ENCODE measurements around the gene PPP2R3B. TPM values are rescaled to one million over a fixed set of nuclear protein-coding genes. Genes with fewer than 3 reads are reported as not detected.

PPP2R3B gene
- total RNA-seq, 1 experiment from 2014 or later, result 130 TPM

GRCh38 chrX:295136-295535, 91.6 kb downstream of the PPP2R3B start:
- no peaks in the 10 kb centered on the region for H3K4me1 Mint-ChIP-seq
- peaks cover 65% of the 10 kb centered on the region for H3K36me3 Mint-ChIP-seq
- no peak for DNase-seq (ENCODE audit: low spot score)
- ATAC-seq, result no peak
- H3K27ac Mint-ChIP-seq, result no peak overlapping the region
- H3K4me3 Mint-ChIP-seq, result no peak overlapping the region
- H3K9me3 Mint-ChIP-seq, result no peaks in the 10 kb centered on the region
- ChIA-PET POLR2A (no interaction called here), CTCF (no interaction called here)
- TF ChIP-seq FOXJ3 (CRISPR knock-in tag; IDR thresholded peaks at IDR 0.05; ENCODE audit: borderline replicate concordance), result no peak
- no peak for TF ChIP-seq OVOL2 (CRISPR knock-in tag; IDR thresholded peaks at IDR 0.05; ENCODE audit: borderline replicate concordance)
- no peak for TF ChIP-seq KAT7 (CRISPR knock-in tag; IDR thresholded peaks at IDR 0.05; ENCODE audit: borderline replicate concordance)
- no peak for TF ChIP-seq MXD4 (CRISPR knock-in tag; IDR thresholded peaks at IDR 0.05; ENCODE audit: borderline replicate concordance)
- no peaks in the 10 kb centered on the region for H3K27me3 Mint-ChIP-seq (ENCODE audit: low read depth)

- CTCF ChIA-PET, result no interaction called here
- ATAC-seq (no peak), DNase-seq (ENCODE audit: low spot score) (no peak)
- POLR2A ChIA-PET, result no interaction called here
- no peaks in the 10 kb centered on the region for H3K27me3 Mint-ChIP-seq (ENCODE audit: low read depth)
- H3K4me3 Mint-ChIP-seq, result no peak overlapping the region
- no peaks in the 10 kb centered on the region for H3K4me1 Mint-ChIP-seq
- peaks cover 68% of the 10 kb centered on the region for H3K36me3 Mint-ChIP-seq
- H3K27ac Mint-ChIP-seq, result no peak overlapping the region
- TF ChIP-seq GTF2I (CRISPR knock-in tag; conservative IDR thresholded peaks at IDR 0.05) (peak; percentile 62; the same call in 1 of the 2 replicates), PRRX2 (CRISPR knock-in tag; IDR thresholded peaks at IDR 0.05) (no peak), ZNF121 (CRISPR knock-in tag; IDR thresholded peaks at IDR 0.05) (peak; percentile 94)
- H3K9me3 Mint-ChIP-seq, result no peaks in the 10 kb centered on the region
Observed at GRCh38 chrX:292900-293897, 93.5 kb downstream of the PPP2R3B start.

DNA sequence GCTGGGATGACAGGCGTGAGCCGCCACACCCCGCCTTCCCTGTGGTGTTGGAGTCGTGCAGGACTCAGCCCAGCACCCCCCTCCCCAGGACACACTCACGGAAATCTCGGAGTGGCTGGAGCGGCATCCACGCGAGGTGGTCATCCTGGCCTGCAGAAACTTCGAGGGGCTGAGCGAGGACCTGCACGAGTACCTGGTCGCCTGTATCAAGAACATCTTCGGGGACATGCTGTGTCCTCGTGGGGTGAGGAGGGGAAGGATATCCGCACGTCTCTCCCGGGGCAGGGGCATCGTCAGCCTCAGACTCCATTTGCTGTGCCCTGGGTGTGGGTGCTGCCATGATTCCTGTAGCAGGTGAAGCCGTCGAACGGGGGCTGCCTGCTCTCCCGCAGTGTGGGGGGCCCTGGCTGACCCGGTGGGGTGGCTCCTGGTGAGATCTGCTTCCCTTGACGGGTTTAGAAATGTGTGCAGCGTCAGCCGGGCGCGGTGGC, 95.3 kb downstream of the PPP2R3B start:
- ChIA-PET POLR2A (no interaction called here), CTCF (no interaction called here)
- Mint-ChIP-seq H3K36me3 (peaks cover 74% of the 10 kb centered on the region), H3K27me3 (ENCODE audit: low read depth) (no peaks in the 10 kb centered on the region), H3K27ac (no peak overlapping the region), H3K4me1 (no peaks in the 10 kb centered on the region), H3K9me3 (no peaks in the 10 kb centered on the region), H3K4me3 (no peak overlapping the region)
- no peak for TF ChIP-seq MXD4 (CRISPR knock-in tag; IDR thresholded peaks at IDR 0.05; ENCODE audit: borderline replicate concordance)
- no peak for TF ChIP-seq NFE2L1 (CRISPR knock-in tag; IDR thresholded peaks at IDR 0.05)
- no peak for TF ChIP-seq GRHL2 (CRISPR knock-in tag; IDR thresholded peaks at IDR 0.05; ENCODE audit: insufficient replicate concordance, severe bottlenecking)
- TF ChIP-seq, protein P1, sequence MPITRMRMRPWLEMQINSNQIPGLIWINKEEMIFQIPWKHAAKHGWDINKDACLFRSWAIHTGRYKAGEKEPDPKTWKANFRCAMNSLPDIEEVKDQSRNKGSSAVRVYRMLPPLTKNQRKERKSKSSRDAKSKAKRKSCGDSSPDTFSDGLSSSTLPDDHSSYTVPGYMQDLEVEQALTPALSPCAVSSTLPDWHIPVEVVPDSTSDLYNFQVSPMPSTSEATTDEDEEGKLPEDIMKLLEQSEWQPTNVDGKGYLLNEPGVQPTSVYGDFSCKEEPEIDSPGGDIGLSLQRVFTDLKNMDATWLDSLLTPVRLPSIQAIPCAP (CRISPR knock-in tag; IDR thresholded peaks at IDR 0.05), result no peak
- no peak for TF ChIP-seq ELF4 (CRISPR knock-in tag; IDR thresholded peaks at IDR 0.05; ENCODE audit: low read depth)
- no peak for TF ChIP-seq SMAD4 (CRISPR knock-in tag; IDR thresholded peaks at IDR 0.05)
- no peak for TF ChIP-seq IRF2 (CRISPR knock-in tag; IDR thresholded peaks at IDR 0.05; ENCODE audit: borderline replicate concordance, low read depth)
- TF ChIP-seq, protein P2, sequence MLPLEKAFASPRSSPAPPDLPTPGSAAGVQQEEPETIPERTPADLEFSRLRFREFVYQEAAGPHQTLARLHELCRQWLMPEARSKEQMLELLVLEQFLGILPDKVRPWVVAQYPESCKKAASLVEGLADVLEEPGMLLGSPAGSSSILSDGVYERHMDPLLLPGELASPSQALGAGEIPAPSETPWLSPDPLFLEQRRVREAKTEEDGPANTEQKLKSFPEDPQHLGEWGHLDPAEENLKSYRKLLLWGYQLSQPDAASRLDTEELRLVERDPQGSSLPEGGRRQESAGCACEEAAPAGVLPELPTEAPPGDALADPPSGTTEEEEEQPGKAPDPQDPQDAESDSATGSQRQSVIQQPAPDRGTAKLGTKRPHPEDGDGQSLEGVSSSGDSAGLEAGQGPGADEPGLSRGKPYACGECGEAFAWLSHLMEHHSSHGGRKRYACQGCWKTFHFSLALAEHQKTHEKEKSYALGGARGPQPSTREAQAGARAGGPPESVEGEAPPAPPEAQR (CRISPR knock-in tag; IDR thresholded peaks at IDR 0.05), result no peak
- TF ChIP-seq ZNF532 (CRISPR knock-in tag; IDR thresholded peaks at IDR 0.05; ENCODE audit: borderline replicate concordance), result no peak
- TF ChIP-seq ZBTB43 (CRISPR knock-in tag; IDR thresholded peaks at IDR 0.05), result no peak
- no peak for TF ChIP-seq FOXK1 (CRISPR knock-in tag; IDR thresholded peaks at IDR 0.05)
- no peak for TF ChIP-seq SP1 (CRISPR knock-in tag; conservative IDR thresholded peaks at IDR 0.05)
- no peak for TF ChIP-seq ZNF416 (CRISPR knock-in tag; IDR thresholded peaks at IDR 0.05)
- TF ChIP-seq NR1H2 (CRISPR knock-in tag; IDR thresholded peaks at IDR 0.05), result no peak
- TF ChIP-seq ZNF317 (CRISPR knock-in tag; IDR thresholded peaks at IDR 0.05; ENCODE audit: borderline replicate concordance, low read depth), result no peak
- TF ChIP-seq MLX (CRISPR knock-in tag; IDR thresholded peaks at IDR 0.05), result no peak
- no peak for TF ChIP-seq ZNF219 (CRISPR knock-in tag; IDR thresholded peaks at IDR 0.05; ENCODE audit: borderline replicate concordance)
- no peak for TF ChIP-seq FOXJ3 (CRISPR knock-in tag; IDR thresholded peaks at IDR 0.05; ENCODE audit: borderline replicate concordance)
- no peak for TF ChIP-seq SOX15 (CRISPR knock-in tag; IDR thresholded peaks at IDR 0.05)
- DNase-seq (ENCODE audit: low spot score) (no peak), ATAC-seq (no peak)
